GM19099 (cell line): ENCODE results near the gene GAS6.

ENCODE experiments used
- POLR2A ChIP-seq: IDR thresholded peaks from 3 replicates; pipeline ENCODE4 v1.6.1; 2011; ENCODE audit warnings: low read depth; ENCODE audit not compliant: insufficient read length; ENCODE audit errors: extremely low read depth

The GAS6 gene

DNA sequence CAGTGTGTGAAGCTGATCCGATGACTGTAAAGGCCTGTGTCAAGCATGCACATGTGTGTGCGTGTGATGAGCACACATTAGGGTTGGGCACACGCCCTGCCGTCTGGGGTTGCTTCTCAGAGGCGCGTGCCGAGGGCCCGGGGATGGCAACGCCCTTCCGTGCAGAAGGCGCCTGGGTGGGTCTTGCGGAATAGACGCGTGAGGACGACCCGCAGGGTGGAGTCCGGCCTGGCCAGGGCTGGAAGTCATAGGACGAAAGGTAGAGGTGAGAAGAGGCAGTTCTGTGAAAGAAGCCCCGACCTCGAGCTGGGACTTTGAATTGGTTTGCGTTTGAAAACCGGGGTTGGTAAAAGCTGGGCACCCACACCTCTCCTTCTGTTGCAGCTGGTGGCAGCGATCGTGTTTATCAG is 69.1 kb downstream of the GAS6 start:
- TF ChIP-seq POLR2A: no peak

DNA sequence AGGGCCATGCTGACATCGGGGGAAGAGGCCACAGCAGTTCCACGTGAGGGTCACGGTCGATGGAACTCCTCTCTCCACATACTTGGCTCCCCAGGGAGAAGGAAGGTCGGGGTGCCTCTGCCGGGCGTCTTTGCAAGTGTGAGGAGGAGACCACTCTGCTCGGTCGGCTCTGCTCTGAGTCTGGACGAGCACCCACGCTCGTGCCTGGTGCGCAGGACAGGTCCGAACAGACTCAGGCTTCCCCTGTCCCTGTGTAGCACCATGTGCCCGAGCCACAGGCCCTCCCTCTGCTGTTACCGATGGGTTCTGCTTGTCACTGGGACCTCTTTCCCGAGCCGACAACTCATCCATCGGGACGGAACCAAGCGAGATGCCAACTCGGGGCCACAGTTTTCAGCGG is 69.8 kb downstream of the GAS6 start:
- no peak for TF ChIP-seq POLR2A

DNA sequence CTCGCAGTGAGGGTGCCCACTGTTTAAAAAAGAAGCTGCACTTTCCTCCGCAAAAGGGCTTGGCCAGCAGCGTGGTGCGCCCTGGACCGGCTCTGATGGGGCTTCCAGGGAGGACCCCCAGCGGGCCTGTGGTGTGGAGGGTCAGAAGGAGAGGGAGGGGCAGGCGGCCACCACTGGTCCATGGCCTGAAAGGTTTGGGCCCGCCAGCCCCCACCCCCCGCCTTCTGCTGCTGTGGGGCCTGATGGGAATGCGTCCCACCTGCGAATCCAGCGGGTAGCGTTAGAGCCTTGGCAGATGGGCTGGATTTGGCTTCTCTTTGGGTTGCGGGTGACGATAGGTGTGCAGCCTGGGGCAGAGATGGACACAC is 70.2 kb downstream of the GAS6 start:
- TF ChIP-seq POLR2A: no peak

DNA sequence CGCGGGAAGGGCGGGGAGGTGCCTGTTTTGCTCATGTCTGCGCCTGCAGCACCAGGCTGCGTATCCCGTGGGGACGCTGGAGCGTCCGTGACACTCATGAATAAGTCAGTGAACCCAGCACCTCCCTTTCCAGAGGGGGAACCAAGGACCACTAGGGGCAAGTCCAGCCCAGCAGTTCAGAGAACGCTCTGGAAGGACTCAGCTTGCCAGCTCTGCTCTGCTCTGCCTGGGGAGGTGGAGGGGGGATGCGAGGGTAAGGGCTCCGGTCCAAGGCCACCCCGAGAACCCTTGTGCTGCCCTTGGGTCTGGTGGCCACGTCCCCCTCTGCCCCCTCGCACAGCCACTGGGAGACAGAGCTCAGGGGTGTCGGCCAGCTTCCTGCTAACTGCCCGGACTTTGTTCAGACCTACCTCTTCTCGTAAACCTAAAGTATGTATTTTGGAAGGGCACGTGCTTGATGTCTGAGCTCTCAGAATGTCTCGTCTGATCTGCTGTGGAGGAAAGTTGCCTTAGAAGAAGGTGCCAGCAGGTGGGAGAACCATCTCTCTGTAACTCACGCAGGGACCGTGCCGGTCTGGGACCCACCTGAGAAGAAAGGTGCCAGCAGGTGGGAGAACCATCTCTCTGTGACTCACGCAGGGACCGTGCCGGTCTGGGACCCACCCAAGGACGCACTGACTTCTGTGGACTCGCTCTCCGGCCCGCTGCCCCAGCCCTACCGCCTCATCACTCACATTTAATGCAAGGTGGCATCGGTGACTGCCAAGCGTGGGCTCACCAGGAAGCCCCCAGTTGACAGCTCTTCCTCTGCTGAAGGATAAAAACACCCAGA is 70.8 kb downstream of the GAS6 start:
- no peak for TF ChIP-seq POLR2A

DNA sequence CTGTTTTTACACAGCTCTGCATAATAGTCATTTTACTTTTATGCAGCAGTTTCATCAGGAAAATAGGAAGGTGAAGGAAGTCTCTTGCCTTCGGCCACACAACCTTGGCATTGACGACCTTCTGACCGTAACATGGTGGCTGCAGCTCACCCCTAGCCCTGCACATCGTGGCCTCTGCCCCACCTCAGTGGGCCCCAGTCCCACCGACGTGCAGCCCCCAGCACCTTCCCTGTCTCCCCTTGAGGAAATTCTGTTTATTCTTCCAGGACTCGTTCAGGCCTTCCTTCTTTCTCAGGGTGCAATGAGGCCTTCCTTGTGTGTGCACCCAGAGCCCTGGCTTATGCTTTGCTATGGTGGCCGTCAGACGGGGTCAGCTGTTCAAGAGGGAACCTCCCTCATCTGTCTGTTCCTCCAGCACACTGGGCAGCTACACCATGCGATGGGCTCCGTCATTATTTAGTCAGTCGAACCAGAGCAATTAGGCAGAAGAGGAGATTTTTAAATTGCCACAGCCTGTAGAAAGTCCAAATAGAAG is 71.6 kb downstream of the GAS6 start:
- TF ChIP-seq POLR2A: no peak

DNA sequence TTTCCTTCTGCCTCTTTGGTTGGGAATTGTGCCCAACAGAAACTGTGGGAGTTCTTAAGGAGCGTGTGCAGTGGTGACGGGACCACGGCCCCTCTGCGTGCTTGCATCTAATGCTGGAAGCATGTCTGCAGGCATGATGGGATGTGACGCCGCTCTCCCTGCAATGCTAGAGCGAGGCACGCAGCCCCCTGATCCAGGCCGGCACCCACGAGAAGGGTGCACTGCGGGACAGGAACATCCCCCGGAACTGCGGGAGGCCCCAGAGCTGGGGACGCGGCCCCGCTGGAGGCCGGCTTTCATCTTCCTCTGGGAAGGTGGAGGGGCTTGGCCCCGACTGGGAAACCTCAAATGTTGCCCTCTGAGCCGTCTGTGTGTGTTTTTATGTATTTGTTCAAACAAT is 72.1 kb downstream of the GAS6 start:
- TF ChIP-seq POLR2A: no peak

DNA sequence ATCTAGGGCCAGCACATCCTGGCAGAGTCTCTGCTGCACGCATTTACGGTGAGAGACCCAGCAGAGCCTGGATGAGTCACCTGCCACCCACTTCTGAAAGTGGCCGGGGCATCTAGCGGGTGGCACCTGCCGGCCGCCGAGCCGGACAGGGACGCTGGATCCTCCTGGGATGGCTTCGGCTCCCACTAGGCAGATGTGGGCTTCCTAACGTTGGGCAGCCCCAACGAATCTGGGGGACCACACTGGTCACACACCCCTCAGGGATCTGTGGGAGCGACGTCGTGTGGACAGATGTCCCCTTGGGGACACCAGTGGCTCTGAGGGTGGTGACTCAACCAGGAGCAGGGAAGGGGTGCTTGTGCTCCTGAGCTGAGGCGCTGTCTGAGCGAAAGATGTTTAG is 72.7 kb downstream of the GAS6 start:
- no peak for TF ChIP-seq POLR2A

DNA sequence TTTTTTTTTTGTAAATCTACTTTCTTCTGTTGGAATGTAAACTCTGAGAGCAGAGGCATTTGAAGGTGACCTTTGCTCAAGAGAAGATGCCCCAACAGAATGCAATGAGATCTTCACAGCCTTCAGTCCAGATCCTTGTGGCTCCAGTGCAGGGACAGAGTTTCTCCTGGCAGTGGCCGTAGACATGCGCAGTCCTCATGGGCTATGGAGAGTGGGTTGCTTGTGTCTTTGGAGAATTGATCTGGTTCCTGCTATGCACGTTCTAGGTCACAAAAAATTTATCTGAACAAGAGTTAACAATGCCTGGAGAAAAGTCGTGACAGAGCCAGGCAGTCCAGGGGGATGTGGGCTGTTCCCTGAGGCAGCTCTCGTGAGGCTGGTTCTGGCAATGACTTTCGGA is 74.7 kb downstream of the GAS6 start:
- no peak for TF ChIP-seq POLR2A

DNA sequence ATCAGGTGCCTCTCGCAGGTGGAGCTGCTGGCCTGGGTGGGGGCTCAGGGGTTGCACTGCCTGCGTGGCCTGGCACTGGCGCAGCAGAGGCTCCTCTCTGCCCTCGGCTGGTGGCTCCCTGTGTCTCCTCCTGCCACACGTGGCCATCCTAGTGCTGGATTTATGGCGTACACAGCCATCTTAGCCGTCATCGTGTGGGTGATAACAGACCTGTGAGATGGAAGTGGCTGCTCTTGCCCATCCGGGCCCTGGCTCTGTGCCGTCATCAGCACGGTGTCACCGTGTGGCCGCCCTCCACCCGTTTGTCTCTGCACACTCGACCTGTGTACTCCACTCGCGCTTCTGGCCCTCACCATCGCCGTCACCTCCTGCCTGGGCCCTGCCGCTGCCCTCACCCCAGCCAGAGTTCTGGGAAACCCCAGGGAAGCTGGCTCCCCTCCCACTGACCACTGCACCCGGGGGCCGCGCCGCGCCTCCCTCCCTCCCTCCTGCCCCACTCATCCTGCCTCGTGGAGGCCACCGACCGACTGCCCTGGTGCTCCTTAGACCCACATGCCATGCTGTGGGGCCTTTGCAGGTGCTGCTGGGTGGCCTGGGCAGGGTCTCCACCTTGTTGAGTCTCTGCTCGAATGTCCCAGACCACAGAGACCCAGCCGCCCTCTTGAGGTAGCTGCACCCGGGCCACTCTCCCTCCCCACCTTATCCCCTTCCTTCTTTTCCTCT is 75.3 kb downstream of the GAS6 start:
- TF ChIP-seq POLR2A: no peak

DNA sequence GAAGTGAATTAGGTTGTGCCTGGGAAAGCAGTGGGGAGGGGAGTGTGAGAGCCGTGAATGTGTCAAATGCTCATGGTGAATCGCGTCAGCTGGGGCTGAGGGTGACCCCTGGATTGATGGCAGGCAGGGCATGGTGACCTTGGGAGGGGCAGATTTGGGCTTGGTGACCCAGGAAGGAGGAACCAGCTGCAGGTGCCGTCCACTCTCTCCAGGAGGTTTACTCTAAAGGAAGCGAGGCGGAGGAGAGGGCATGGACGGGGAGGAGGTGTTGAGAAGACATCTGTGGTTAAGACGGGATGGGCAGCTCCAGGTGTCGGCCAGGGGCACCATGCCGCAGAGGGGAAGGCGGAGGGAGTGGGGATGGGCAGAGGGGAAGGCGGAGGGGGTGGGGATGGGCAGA is 76.2 kb downstream of the GAS6 start:
- no peak for TF ChIP-seq POLR2A

DNA sequence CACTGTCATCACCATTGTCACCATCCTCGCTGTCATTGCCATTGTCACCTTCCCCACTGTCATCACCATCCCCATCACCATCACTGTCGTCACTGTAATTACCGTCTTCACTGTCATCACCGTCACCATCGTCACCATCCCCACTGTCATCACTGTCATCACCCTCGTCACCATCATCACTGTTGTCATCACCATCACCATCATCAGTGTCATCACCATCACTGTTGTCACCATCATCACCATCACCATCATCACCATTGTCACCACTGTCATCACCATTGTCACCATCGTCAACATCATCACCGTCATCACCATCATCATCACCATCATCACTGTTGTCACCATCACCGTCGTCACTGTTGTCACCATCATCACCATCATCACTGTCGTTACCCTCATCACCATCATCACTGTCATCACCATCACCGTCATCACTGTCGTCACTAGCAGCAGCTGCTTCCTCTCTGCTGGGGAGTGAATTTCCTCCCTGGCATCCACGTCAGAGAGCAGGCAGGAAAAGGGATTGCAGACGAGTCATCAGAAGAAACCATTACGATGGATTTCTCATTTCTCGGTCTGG is 77.5 kb downstream of the GAS6 start:
- TF ChIP-seq POLR2A: no peak

DNA sequence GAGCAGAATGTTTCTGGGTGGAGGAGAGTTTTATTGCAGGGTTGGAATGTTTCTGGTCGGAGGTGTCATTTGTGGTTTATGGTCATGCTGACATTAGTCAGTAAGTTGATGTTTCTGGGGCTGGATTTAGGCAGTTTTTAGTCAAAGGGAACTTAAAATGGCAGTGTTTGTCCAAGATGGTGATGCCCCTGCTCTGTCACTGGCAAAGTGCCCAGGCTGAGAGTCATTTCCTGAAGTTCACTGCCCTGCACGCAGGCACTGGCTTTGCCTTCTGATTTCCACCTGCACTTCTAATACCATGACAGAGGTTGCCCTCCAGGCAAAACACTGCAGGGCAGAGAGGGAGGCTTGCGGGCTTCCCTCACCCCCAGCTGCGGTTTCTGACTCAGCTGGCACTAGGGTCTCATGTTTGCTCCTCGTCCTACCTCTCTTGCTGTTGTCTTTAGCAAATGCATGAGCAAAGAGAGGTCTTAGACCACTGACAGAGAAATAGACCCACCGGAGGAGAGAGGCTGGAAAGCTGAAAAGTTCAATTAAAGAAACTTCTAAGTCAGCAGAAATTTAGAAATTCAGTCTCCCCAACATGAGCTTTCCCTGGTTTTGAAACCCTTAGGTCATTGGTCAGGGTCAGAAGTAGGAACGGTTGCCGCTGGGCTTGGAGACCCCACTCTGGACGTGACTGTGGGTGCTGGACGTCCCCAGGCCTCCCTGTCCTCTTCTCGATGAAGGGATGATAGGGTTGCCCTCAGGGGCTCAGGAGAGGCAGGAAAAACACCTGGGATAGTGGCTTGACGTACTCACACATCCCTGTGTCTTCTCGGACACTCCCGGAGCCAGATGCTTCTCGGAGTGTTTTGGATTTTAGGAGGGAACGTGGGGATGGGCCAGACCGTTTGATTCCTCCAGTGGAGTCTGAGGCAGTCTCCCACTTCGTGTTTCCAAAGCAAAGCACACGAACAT is 78.5 kb downstream of the GAS6 start:
- no peak for TF ChIP-seq POLR2A

DNA sequence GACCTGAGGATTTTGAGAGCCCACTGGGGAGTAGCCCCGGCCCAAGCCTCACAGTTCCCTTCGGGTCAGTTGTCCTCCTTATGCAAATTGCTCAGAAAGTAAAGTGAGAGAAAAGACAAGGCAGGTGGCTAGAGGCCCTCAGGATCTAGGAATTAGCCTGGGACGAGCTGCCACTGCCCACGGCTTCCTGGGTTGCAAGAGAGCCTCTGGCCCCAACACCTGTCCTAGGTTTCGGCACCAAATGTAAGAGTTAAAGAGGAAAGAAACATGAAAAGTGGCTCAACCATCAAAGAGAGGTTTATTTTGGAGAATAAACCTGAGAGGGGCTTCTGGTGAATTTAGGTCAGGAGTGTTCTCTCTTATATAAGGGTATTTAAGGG is 79.2 kb downstream of the GAS6 start:
- TF ChIP-seq POLR2A: no peak

DNA sequence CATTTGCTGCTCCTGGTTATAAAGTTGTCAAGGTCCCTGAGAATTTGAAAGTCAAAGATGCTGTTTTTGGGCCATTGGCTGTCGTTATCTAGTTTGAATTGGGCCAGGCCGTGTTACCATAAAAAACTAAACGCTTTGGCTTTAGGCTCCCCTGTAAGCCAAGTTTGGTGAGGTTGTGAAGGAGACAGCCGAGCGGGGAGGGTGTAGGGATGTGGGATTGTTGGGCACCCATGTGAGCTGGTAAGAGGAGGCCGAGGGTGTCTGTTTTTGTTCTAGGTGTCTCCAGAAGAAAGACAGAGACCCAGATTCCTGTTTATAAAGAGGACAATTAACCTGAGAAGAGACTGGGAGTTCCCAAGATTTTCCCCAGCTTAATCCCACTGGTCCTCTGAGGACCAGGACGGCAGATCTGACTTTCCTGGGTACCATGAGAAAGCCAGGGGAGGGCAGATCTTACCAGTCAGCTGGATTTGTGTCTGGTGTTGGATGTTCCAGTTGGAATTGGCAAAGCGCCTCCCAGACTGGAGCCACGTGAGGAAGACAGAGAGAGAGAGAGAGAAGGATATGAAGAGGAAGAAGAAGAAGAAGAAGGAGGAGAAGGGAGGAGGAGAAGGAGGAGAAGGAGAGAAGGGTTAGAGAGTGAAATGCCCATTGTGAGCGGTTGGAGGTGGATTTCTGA is 79.8 kb downstream of the GAS6 start:
- no peak for TF ChIP-seq POLR2A
